GM12892 (cell line): ENCODE results near the gene NDUFAF8.

Experiments used
- POLR2A ChIP-seq: IDR thresholded peaks from 2 replicates; pipeline ENCODE4 v1.6.1; 2011; ENCODE audit warnings: low read depth, low read length, control low read depth
- TAF1 ChIP-seq: IDR thresholded peaks from 2 replicates; pipeline ENCODE4 v1.6.1; 2011; ENCODE audit warnings: low read depth, mild to moderate bottlenecking, control low read depth, low read length, borderline replicate concordance

DNA sequence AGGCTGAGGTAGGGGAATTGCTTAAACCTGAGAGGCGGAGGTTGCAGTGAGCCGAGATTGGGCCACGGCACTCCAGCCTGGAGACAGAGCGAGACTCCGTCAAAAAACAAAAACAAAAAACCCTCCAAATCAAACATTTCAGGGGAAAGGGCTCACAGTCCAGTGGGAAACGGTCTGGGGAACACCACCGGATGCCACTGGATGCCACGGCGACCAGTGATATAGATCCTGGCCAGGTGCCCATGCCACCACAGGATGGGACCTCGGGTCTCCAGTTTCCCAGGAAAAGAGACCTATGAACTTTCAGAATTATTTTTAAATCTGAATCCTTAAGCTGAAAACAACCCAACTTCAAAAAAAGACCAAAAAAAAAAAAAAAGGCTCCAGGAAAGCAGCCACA is 28.7 kb upstream of the NDUFAF8 start:
- no peak for TF ChIP-seq POLR2A
- no peak for TF ChIP-seq TAF1
